GM12801 (cell line): ENCODE data around the gene DBX1.

ENCODE experiments used
- TF ChIP-seq, protein P1 (sequence below): IDR thresholded peaks from one replicate; pipeline ENCODE4 v1.5.1; 2011; ENCODE audit warnings: control low read depth; ENCODE audit not compliant: insufficient read length; ENCODE audit errors: extremely low read depth

The DBX1 gene

DNA sequence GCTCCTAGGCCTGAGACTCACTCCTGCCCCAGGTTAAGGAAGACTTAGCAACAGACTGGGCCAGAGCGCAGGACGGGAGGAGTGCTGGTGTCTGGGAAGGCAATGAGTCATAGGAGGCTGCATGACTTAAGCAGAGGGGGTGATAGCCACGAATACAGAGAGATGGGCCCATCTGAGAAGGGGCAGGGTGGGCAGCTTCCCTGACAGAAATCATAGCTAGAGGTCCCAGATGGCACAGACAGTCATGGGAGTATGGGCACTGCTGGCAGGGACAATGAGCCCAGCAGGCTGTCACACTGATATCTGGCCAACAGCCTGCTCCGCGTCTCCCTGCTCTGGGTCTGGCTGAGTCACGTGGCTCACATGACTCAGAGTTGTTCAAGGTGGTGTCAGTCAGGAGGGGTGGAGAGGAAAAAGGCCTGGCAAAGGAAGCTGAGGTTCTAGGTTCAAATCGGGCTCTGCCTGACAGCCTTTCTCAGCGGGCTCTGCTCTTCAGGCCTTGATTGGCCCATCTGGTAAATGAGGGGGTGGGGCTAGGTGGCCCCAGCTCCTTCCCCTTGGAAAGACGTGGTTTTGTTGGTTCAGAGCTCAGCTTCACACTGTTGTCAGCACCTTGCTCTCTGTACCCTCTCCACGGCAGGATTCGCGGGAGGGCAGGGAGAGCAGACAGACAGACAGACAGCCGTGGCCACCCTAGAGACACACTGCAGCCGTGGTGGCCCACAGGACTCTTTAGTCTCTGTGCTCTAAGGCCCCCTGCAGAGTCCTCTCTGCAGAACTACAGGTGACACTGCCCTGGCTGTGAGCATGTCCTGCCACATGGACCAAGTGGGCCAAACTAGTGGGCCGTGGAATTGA lies 47.8 kb downstream of the DBX1 start:
- TF ChIP-seq, protein P1, sequence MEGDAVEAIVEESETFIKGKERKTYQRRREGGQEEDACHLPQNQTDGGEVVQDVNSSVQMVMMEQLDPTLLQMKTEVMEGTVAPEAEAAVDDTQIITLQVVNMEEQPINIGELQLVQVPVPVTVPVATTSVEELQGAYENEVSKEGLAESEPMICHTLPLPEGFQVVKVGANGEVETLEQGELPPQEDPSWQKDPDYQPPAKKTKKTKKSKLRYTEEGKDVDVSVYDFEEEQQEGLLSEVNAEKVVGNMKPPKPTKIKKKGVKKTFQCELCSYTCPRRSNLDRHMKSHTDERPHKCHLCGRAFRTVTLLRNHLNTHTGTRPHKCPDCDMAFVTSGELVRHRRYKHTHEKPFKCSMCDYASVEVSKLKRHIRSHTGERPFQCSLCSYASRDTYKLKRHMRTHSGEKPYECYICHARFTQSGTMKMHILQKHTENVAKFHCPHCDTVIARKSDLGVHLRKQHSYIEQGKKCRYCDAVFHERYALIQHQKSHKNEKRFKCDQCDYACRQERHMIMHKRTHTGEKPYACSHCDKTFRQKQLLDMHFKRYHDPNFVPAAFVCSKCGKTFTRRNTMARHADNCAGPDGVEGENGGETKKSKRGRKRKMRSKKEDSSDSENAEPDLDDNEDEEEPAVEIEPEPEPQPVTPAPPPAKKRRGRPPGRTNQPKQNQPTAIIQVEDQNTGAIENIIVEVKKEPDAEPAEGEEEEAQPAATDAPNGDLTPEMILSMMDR: no peak

DNA sequence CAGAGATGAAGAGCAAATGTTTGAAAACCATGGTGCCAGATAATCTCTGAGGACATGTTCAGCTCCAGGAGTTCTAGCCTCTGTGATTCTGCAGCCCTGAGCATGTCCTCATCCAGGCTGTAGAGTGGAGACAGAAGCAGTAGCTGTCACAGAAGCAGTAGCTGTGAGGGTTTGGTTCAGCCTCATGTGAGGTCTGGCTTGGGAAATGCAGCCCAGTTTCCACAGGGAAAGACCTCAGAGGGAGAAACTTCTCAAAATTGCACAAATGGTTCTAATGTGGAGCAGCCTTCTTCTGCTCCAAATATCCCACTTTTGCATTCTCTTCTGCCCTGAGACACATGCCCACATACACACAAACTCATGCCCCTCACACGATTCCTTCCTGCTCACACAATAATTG lies 48.4 kb downstream of the DBX1 start:
- TF ChIP-seq, protein P1: no peak

DNA sequence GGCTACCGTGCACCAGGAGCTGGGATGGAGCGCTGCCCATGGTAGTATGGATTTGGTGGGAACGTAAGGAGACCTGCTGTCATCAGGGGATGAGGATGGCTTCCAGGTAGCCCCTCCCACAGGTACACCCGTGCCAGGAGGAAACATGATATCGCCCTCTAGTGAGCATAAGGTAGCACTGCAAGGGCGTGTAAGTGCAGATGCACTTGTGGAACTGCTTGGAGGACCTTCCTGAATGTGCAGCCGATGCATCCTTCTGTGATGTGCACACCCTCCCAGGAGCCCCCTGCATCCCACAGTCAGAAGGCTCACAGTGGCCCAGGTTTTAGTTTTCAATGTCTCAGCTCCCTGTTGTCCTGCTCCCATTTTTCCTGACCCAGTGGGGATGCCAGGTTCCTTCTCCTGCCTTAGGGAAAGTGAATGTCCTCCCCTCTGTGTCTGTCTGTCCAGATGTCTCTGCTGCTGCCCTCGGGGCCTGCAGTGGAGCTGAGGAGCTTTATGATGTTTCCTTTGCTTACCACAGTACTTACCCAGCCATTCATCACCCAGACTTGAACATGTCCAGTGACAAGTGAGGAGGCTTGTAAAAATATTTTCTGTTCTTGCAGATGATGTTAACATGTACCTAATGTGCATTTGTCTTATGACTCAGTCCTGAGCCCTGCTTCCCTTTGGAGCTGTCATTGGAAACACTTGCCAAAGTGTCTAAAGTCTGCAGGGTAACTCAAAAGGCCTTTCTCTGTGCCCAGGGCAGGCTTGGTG lies 49.2 kb downstream of the DBX1 start:
- TF ChIP-seq, protein P1: peak; percentile 76

DNA sequence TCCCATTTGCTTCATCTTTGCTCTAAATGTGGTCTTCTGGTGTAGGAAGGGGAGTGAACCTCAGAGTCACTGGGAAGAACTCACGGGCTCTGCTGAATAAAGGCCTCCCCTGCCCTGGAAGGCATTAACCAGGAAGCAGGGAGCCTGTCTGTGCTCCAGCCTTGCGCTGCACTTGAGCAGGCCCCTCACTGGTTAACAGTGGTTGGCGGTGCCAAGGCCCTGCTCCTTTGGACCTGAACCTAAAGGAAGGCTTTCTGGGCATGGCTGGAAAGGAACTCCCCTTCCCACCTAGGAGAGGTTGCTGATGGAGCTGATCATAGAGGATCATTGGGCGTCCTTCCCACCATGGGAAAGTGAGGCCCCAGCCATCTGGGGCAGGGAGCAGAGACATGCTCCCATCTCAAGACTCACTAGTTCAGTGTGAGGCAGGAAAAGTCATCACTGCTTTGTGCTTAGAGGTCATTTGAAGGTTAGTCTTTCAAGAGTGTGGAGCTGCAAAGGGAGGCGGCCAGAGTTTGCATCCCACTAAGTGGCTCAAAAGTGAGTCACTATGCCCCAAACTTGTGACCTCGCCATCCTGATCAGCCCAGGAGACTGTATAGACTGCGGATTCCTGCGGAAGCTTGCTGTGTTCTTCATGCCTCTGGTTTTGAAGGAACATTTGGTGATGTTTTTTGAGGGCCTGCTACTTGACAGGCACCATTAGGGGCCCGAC lies 50.4 kb downstream of the DBX1 start:
- TF ChIP-seq, protein P1: no peak
